HG03159 (cell line): ENCODE measurements around the gene ACO2.
"Not testable (repeated sequence)": the region's sequence is repeated elsewhere in the genome, so short reads cannot be mapped to it uniquely, and the experiment has no call there.

ENCODE experiments used
- ATAC-seq: cut with Tn5 transposase; IDR thresholded peaks from one replicate; pipeline ENCODE4 v1.9.1; 2021; ENCODE audit warnings: mild to moderate bottlenecking, moderate library complexity; ENCODE audit not compliant: unreplicated experiment

ACO2 gene

DNA sequence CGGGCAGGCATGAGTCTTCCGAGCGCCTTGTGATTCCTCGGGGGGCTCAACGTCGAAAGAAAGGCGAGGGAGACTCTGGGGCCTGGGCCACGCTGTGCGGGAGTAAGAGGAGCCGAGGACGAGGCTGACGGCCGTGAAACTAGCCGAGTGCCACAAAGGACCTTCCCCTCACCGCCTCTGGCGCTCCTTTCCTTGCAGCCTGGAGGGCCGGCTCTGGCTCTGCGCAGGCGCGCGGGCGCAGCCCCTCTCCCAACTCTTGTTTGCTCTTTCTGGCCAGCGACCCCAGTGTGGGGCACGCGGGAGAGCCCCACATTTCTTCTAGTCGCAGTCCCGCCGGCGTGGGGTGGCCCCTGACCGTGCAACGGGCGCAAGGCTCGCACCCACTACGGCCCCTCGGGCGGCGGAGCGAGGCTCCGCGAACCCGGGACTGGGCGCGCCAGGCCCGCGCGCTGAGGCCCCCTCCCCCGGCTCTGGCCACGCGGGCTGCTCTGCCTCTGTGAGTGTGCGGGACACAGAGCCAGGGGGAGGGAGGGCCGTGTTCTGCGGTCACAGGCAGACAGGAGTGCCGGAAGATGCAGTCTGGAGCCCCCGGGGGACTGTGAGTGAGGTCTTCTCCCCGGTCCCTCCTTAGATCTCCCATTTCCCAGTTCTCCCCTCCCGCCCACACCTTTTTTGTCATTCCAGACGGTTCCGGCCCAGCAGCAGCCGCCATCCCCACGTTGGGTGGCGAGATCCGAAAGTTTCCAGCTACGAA, 21.3 kb upstream of the ACO2 start:
- ATAC-seq = no peak

DNA sequence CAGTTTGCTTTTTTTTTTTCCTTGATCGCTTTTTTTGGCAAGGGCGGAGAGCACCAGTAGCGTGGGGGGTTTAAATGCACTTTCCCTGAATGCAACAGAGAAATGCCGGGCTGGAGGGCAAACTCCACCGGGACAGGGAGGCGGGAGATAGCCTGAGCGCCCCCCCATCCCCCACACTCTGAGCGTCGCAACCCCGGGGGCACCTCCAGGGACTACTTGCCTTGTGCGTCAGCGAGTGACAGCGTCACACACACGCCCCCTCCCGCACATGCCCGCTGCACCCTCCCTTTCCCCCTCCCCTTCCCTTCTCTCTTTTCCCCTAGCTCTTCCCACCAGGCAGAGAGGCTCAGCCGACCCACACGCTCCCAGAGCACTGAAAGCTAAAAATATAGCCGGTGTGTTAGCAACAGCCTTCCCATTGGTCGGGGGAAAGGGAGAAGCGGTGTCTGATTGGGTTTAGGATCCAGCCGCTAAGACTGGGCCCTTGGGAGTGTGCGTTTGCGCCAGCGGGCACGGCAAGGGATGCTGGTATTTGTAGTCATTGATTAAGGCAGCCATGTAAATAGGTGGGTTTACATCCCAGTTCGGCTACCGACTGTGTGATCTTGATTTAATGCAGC, 20.6 kb upstream of the ACO2 start:
- ATAC-seq = peak; percentile 41

DNA sequence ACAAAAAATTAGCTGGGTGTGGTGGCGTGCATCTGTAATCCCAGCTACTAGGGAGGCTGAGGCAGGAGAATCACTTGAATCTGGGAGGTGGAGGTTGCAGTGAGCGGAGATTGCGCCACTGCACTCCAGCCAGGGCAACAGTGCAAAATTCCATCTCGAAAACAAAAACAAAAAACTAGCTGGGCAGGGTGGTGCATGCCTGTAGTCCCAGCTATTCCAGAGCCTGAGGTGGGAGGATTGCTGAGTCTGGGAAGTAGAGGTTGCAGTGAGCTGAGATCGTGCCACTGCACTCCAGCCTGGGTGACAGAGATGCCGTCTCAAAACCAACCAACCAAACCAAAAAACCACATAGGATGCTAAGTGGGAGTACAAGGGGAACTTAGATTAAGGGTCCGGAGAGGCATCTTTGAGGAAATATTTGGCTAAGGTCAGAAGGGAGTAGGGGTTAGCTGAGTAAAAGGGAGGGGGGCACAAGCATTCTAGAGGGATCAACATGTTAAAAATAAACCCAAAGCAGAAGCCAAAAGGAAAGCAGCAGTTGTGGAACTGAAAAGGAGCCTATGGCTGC, 10.7 kb upstream of the ACO2 start:
- ATAC-seq = no peak

DNA sequence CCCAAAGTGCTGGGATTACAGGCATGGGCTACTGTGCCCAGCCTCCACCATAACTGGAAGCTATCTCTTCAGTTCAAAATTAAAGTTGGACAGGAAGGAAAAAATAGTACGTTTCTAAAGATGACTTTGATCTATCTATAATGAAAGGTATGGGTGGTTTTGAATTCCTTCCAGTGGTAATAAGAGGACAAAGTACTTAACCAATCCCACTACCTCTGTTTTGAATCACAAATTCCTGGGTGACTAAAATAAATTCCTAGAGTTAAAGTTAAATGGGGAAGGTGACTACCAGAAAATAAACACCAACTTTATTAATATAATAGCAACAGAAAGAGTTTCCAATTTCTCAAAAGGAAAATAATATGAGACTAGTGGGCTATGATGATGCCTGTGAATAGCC, 9.5 kb upstream of the ACO2 start:
- ATAC-seq = no peak

DNA sequence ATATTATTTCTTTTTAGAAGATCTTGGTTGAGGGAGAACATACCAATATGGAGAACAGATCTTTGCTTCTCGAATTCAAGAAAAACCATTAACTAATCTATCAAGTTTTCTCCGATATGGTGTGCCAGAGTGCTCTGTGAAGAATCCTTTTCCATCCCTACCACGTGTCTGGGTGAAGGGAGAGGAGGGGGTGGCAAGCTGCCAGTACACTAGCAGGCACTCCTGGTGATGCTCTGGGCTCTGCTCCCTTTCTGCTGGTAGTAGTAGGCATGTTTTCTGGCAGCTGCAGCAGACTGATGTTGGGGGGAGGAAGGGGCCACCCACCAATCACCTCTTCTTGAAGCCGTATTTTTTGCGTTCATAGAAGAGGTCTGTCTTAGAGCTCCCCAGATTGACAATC, 8.8 kb upstream of the ACO2 start:
- ATAC-seq = not testable (repeated sequence)

DNA sequence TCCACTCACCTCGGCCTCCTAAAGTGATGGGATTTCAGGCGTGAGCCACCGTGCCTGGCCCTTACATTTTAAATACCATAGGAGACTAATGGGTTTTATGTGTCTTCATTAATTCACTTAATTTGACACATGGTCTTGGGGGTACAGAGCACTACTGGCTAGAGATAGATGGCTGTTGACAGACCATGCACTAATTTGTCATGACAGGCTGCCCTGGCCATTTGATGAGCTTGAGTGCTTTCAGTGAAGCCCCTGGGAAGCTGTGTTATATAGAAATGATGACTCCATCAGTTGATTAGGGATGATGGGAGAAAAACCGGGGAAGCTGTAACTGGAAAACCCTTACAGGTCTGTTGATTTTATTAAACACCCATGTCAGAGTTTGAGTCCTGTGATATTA, 7.0 kb upstream of the ACO2 start:
- no peak for ATAC-seq

DNA sequence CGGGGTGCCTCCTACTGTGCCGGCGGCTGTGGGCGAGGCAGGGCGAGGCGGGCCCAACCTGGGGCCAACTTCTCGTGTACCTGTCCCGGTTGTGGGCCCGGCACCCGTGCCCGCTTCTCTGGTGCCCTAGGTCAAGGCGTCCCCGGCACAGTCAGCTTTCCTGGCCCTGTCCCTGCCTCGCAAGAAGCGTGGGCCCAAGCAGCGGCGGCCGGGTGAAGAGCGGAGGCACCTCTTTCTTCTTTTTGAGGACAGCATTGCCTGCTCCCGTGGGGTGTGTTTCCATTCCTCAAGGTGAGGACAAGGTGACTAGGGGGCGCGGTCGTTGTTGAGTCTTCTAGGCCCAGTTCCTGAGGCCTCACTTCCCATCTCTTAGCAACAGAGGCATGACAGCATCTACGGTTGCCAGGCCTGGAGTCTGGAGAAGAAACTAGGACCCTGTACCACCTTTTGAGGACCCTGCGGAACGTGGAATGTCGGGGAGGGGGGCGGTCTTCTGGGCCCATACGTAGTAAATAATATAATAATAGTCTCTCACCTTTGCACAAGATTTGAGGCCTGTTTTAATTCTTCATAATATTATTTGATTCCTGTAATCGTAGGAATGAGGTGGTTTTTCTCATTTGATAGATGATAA, 418 bp downstream of the ACO2 start:
- peak; percentile 14 for ATAC-seq

DNA sequence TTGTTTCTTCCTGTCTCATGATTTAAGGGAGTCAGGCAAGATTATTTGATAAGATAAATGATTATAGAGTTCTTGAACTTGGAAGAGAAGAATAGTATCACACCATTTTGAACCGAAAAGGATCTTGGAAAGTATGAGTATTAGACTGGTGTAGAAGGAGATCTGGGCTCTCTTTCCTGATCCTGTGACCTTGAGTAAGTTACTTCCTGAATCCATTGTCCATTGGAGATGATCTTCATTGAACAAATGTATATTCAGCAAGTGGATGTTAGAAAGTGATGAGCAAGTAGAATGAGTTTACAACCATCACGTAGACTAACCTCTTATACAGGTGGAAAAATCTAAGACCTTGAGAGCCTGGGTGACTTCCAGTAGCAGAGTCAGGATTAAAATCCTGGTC, 2.0 kb downstream of the ACO2 start:
- ATAC-seq = no peak

DNA sequence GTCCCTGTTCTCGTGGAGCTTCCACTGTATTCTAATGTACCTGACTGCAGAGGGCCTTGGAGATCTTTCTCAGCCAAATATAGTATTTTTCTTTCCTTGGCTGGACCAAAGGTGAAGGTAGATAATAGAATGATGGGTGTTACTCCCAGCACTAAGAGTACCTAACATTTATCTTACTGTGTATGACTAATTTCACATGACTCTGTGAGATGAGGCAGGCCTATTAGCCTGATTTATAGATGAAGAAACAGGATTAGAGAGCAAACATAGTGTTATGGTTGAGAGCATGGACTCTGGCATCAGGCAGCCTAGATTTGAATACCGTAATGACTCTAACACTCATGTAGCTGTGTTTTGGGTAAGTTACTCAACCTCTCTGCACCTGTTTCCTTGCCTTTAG, 2.7 kb downstream of the ACO2 start:
- ATAC-seq = no peak

DNA sequence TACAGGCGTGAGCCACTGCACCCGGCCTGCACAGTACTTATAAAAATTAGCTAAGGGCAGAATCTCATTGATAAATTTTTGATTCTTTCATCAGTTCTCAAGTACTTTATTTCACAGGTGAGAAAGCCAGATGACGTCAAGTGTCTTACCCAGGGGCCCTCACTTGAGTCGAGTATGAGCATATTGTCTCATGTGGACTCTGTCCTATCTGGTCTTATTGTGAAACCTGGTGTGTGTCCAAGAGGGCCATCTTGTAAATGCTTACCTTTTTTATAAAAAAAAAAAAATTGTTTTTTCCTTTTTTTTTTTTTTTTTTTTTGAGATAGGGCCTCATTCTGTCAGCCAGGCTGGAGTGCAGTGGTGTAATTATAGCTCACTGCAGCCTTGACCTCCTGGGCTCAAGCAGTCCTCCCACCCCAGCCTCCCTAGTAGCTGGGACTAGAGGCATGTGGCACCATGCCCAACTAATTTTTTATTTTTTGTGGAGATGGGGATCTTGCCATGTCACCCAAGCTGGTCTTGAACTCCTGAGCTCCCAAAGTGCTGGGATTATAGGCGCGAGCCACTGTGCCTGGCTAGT, 6.0 kb downstream of the ACO2 start:
- ATAC-seq = no peak

DNA sequence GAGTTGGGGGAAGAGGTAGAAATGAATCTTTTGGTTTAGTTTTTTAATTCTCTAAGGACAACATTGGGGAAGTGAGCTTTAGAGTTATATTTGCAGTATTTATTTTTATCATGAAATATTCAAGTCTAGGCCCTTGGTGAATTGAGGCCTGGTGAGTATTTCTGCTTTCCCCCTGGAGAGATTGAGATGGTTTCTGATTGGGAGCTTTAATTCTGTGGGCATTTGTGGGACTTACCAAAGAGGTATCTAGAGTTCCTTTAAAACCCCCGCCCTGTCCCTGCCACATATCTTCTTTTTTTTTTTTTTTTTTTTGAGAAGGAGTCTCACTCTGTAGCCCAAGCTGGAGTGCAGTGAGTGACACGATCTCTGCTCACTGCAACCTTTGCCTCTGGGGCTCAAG, 9.6 kb downstream of the ACO2 start:
- ATAC-seq = no peak

DNA sequence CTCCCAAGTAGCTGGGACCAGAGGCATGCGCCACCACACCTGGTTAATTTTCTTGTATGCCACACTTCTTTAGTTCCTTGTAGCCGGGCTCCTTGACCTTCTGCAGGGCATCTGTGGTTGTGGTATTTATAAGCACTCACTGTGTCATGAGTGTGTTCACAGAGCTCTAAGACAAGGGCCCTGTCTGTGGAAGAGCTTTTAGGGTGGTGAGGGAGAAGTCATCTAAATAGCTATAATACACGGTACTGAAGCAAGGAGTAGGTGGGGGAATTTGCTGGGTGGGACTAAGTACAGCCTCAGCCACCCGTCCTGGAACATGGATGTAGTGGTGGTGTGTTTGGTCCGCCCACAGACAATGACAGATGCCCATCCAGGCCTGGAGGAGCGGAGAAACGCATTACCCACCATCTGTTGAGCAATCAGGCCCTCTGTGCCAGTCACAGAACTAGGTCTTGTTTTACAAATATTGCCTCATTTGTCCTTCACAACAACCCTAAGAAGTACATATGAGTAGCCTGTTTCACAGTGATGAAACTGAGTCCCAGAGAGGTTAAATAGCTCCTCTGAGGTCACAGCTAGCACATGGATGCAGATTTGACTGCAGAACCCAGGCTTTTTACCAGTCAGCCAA, 10.1 kb downstream of the ACO2 start:
- no peak for ATAC-seq

DNA sequence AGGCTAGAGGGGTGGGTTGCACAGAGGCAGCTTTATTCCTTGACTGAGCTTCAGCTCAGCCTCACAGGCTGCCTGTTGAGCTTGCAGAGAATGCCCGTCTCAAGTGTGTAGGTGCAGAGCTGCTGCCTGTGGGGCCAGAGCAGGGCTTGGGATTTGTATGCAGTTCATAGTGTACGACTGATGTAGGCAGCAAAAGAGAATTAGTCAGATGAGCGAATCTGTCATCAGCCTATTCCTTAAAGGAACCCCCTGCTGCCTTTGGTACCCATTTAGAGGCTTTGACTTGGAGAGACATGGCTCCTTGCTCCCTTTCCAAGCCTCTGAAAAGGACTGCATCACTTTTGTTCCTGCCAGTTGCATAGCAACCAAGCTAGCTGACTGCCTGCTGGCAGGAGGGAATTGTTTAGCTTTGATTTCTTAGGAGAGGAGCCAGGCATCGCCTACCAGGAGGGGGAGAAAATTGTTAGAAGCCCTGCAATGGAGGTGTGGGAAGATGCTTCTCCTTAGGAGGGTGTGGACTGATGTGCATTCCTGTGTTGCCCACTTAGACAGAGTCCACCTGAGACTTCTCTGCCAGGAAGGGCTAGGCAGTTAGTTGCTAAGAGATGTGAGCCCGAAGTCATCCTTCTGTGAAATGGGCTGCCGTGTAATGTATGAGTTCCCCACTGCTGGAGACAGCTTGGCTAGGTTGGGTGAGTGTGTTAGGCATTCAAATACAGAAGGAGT, 10.9 kb downstream of the ACO2 start:
- ATAC-seq = no peak

DNA sequence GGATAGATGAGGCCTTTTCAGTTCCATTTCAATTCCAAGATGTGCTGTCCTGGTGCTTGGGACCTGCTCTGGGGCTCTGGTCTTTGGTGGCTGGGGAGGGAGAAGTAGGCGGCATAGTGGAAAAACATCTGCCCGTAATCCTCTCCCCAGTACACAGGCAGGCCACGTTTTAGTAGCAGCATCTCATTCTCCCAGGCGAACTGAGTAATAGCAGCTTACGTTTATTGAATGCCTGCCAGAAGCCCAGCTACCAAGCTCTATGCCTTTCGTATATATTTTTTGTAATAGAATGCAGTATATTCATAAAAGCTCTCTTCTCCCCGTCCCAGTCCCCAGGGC, 11.4 kb downstream of the ACO2 start:
- ATAC-seq = no peak

DNA sequence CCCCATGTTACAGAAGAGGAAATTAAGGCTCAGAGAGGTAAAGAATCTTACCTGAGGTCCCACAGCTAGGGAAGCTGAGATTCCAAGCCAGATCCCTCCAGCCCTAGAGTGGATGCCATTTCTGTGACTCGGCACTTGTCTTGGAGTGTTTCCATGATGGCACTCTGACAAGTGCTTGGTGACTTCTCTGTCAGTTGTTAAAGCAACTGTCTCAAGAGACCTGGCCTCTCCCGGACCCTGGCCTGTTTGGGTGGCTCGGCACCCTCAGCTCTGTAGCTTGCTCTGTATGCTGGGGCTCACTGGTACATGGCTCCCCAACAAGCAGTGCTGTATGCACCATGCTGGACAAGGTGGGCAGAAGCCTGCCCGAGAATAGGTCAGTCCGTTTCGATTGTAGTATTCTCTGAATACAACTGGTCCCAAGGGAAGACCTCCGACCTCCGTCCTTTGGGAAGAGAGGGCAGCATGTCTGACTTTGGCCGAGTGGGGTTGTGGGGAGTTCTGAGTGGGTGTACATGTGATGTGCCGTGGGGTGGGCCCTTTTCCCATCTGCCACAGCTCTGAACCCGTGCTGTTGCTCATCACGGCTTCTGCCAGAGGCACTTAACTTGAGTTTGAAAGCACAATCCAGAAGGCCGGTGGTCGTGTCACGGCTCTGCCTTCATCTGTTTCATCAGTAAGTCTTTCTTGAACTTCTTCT, 12.4 kb downstream of the ACO2 start:
- ATAC-seq = no peak

DNA sequence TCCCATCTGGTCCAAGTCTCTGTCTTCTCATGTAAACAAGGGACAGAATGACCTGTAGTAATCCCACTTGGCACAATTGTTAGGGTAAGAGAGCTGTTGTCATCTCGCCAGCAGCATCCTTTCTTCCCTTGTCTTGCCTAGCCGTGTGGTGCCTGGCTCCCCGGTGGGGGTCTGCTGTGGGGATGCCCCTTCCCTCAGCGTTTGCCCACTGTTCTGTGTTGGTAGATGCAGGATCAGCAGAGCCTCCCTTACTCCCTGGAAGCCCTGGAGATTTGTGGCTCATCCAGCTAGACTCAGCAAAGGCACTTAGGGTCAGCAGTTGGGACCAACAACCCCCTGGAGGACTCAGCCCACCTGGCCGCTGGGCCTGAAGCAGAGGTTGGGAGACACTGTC, 13.0 kb downstream of the ACO2 start:
- ATAC-seq = no peak

DNA sequence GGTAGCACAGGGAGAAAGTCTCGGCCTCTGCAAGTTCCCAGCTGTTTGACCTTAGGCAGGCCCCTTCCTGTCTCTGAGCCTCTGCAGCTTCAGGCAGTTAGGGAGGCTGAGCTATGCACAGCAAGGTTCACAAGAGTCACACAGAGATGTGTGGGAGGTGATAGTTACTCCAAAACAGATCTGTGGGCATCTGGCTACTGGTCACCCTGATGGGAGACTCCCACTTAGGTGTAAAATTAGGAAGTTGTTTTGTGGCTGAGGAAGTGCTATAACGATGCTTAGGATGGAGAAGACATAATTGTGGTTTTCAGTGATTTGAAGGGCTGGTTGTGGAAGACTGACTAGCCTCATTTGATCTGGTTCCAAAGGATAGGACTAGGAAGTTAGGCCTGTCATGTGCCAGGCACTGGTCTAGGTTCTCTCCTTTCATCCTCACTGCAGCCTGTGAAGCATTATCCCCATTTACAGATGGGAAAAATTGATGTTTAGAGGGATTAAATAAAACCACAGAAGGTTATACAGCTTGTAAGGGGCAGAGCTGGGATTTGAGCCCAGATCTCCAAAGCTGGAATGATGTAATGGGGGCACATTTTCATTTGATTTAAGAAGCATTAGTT, 13.5 kb downstream of the ACO2 start:
- ATAC-seq = no peak

DNA sequence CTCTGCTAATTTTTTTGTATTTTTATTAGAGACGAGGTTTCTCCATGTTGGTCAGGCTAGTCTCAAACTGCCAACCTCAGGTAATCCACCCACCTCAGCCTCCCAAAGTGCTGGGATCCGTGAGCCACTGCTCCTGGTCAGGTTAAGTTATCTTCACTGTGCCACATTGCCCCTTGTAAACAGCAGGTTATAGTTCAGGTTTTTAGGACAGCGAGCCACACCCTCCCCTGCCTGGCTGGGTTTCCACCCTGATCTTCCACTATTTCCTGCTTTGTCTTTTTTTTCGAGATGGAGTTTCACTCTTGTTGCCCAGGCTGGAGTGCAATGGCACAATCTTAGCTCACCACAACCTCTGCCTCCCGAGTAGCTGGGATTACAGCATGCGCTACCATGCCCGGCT, 16.1 kb downstream of the ACO2 start:
- no peak for ATAC-seq

DNA sequence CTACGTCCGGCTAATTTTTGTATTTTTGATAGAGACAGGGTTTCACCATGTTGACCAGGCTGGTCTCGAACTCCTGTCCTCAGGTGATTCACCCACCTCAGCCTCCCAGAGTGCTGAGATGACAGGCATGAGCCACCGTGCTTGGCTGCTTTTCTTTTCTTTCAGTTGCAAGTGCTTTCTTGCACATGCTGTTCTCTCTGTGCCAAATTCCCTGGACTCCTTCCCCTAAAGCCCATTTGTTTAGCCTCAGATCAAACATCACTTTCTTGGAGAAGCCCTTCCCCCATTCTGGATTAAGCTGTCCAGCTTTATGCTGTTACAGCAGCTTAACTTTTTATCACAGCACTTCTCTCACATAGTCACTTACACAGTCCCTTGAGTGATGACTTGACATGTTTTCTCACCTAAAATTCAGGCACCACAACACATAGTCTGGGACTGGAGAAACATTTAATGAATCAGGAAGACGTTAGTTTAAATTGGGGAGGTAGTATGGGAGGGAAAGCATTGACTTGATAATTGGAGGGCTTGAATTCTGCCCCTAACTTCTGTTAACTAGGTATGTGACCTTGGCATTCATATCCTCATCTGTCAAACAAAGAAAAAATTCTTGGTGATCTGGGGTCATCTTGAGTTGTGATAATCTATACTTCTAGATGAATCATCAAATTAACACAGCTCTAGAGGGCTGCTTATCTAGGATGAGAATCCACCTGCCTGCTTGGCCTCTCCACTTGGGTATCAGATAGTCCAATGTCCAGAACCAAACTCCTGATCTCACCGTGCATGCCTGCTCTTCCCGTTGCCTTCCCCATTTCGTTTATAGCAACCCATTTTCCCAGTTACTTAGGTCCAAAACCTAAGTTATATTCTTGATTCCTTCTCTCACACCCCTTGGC, 18.4 kb downstream of the ACO2 start:
- ATAC-seq = no peak
